Gastroesophageal sphincter (tissue), 3 donors: ENCODE results near the gene CDK17.

Experiments
- CTCF ChIP-seq, 4 experiments: fragments of 200-600 bp in 2 of 4; fragments of 450-650 bp in 2 of 4; sonication (generic) in 1 of 4; IDR thresholded peaks; one replicate each; pipeline ENCODE4 v1.5.1; 2017 to 2019; ENCODE audit warnings: antibody characterized with exemption in 4 of 4, mild to moderate bottlenecking in 2 of 4, moderate library complexity in 2 of 4
- EP300 ChIP-seq: sonication (generic); formaldehyde crosslinking; IDR thresholded peaks from one replicate; pipeline ENCODE4 v1.6.1; 2017; ENCODE audit warnings: antibody characterized with exemption, mild to moderate bottlenecking
- POLR2A ChIP-seq, 2 donors: fragments of 450-650 bp; IDR thresholded peaks; one replicate each; pipeline ENCODE4 v1.6.1; 2017; ENCODE audit warnings: antibody characterized with exemption in 2 of 2, mild to moderate bottlenecking in 2 of 2, moderate library complexity in 1 of 2
- POLR2AphosphoS5 ChIP-seq: sonication (generic); formaldehyde crosslinking; IDR thresholded peaks from one replicate; pipeline ENCODE4 v1.6.1; 2017; ENCODE audit warnings: antibody characterized with exemption

GRCh38 chr12:96368233-96368632 is 32.0 kb downstream of the CDK17 start:
- TF ChIP-seq CTCF (IDR thresholded peaks at IDR 0.05) = no peak
- TF ChIP-seq POLR2A (IDR thresholded peaks at IDR 0.05) = no peak
- no peak for TF ChIP-seq EP300
- no peak for TF ChIP-seq POLR2AphosphoS5
